AG10803 (cell line): ENCODE data around the gene COL19A1.

Source experiments
- DNase-seq: peaks from one replicate; pipeline ENCODE4 v3.0.0; 2010; ENCODE audit warnings: low read depth
- H3K4me3 ChIP-seq: 2 replicates; pipeline ENCODE4 v1.5.1; 2011; ENCODE audit warnings: mild to moderate bottlenecking, low read length, control low read depth
- CTCF ChIP-seq: conservative IDR thresholded peaks from 2 replicates; pipeline ENCODE4 v1.5.1; 2011; ENCODE audit warnings: mild to moderate bottlenecking, low read length, control low read depth, inconsistent platforms

Gene COL19A1

GRCh38 chr6:70110126-70111022, 244.0 kb downstream of the COL19A1 start:
- no peak overlapping the region for H3K4me3 ChIP-seq
- no peak for TF ChIP-seq CTCF
- DNase-seq = peak; percentile 5

GRCh38 chr6:70111737-70112136, 245.4 kb downstream of the COL19A1 start:
- no peak for TF ChIP-seq CTCF
- no peak overlapping the region for H3K4me3 ChIP-seq
- DNase-seq = no peak

- no peak overlapping the region for H3K4me3 ChIP-seq
- no peak for TF ChIP-seq CTCF
- DNase-seq = no peak
Observed at GRCh38 chr6:70112716-70113115, 246.4 kb downstream of the COL19A1 start.

GRCh38 chr6:70113171-70113570, 246.8 kb downstream of the COL19A1 start:
- no peak for TF ChIP-seq CTCF
- no peak overlapping the region for H3K4me3 ChIP-seq
- no peak for DNase-seq

GRCh38 chr6:70118670-70119069, 252.3 kb downstream of the COL19A1 start:
- DNase-seq = no peak
- TF ChIP-seq CTCF = no peak
- no peak overlapping the region for H3K4me3 ChIP-seq

GRCh38 chr6:70119218-70119835, 253.0 kb downstream of the COL19A1 start:
- TF ChIP-seq CTCF = no peak
- DNase-seq = no peak
- no peak overlapping the region for H3K4me3 ChIP-seq

- DNase-seq = no peak
- H3K4me3 ChIP-seq = no peak overlapping the region
- TF ChIP-seq CTCF = no peak
Observed at GRCh38 chr6:70124443-70124842, 258.1 kb downstream of the COL19A1 start.
